Measurements from ENCODE around the gene POR. TPM values are rescaled to one million over a fixed set of nuclear protein-coding genes. Genes with fewer than 3 reads are reported as not detected.

Gene POR
- total and polyA plus RNA-seq, 2 of the 13 experiments (the other 11 are each of a cell fraction or from before 2014, with no cell fraction given): 145 to 266 TPM

GRCh38 chr7:75994388-75995051, 79.6 kb downstream of the POR start, which contains the start of gene TMEM120A (continued):
- no peak; the same call in 1 of the 2 replicates for TF ChIP-seq ZNF670 (CRISPR knock-in tag; IDR thresholded peaks at IDR 0.05; ENCODE audit: borderline replicate concordance)
- TF ChIP-seq ZNF615 (CRISPR knock-in tag; IDR thresholded peaks at IDR 0.05; ENCODE audit: borderline replicate concordance): no peak
- no peak for TF ChIP-seq ZNF282 (IDR thresholded peaks at IDR 0.05; ENCODE audit: partially characterized antibody)
- TF ChIP-seq ZFP90 (CRISPR knock-in tag; IDR thresholded peaks at IDR 0.05; ENCODE audit: borderline replicate concordance): peak; percentile 36; the same call in 1 of the 2 replicates
- peak; percentile 79 for TF ChIP-seq ZNF333 (CRISPR knock-in tag; IDR thresholded peaks at IDR 0.05; ENCODE audit: borderline replicate concordance)
- TF ChIP-seq YEATS2 (CRISPR knock-in tag; IDR thresholded peaks at IDR 0.05; ENCODE audit: borderline replicate concordance): no peak
- peak; percentile 82; the same call in 1 of the 2 replicates for TF ChIP-seq IRF2 (CRISPR knock-in tag; IDR thresholded peaks at IDR 0.05)
- TF ChIP-seq ZNF329 (CRISPR knock-in tag; IDR thresholded peaks at IDR 0.05; ENCODE audit: low read depth): peak; percentile 48; the same call in 1 of the 2 replicates
- peak; percentile 52; the same call in 1 of the 2 replicates for TF ChIP-seq ZXDC (CRISPR knock-in tag; IDR thresholded peaks at IDR 0.05)
- TF ChIP-seq, protein P1, sequence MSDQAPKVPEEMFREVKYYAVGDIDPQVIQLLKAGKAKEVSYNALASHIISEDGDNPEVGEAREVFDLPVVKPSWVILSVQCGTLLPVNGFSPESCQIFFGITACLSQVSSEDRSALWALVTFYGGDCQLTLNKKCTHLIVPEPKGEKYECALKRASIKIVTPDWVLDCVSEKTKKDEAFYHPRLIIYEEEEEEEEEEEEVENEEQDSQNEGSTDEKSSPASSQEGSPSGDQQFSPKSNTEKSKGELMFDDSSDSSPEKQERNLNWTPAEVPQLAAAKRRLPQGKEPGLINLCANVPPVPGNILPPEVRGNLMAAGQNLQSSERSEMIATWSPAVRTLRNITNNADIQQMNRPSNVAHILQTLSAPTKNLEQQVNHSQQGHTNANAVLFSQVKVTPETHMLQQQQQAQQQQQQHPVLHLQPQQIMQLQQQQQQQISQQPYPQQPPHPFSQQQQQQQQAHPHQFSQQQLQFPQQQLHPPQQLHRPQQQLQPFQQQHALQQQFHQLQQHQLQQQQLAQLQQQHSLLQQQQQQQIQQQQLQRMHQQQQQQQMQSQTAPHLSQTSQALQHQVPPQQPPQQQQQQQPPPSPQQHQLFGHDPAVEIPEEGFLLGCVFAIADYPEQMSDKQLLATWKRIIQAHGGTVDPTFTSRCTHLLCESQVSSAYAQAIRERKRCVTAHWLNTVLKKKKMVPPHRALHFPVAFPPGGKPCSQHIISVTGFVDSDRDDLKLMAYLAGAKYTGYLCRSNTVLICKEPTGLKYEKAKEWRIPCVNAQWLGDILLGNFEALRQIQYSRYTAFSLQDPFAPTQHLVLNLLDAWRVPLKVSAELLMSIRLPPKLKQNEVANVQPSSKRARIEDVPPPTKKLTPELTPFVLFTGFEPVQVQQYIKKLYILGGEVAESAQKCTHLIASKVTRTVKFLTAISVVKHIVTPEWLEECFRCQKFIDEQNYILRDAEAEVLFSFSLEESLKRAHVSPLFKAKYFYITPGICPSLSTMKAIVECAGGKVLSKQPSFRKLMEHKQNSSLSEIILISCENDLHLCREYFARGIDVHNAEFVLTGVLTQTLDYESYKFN (CRISPR knock-in tag; conservative IDR thresholded peaks at IDR 0.05): peak; percentile 43
- TF ChIP-seq ZNF776 (CRISPR knock-in tag; IDR thresholded peaks at IDR 0.05): peak; percentile 81
- TF ChIP-seq ZNF331 (CRISPR knock-in tag; IDR thresholded peaks at IDR 0.05): peak; percentile 81
- TF ChIP-seq ZNF543 (CRISPR knock-in tag; IDR thresholded peaks at IDR 0.05): no peak
- no peak for TF ChIP-seq USF2 (IDR thresholded peaks at IDR 0.05; ENCODE audit: low read depth, low read length)
- peak; percentile 58; the same call in 1 of the 2 replicates for TF ChIP-seq USF2 (CRISPR knock-in tag; IDR thresholded peaks at IDR 0.05; ENCODE audit: borderline replicate concordance)
- no peak for TF ChIP-seq DNMT3B (CRISPR knock-in tag; conservative IDR thresholded peaks at IDR 0.05)
- no peak for TF ChIP-seq ZNF367 (CRISPR knock-in tag; IDR thresholded peaks at IDR 0.05; ENCODE audit: borderline replicate concordance)
- TF ChIP-seq CSRNP1 (CRISPR knock-in tag; IDR thresholded peaks at IDR 0.05): no peak
- peak; percentile 41 for TF ChIP-seq SRSF1 (optimal IDR thresholded peaks at IDR 0.05; ENCODE audit: low read depth, low read length)
